ENCODE results near the gene SRGAP3.

DNA sequence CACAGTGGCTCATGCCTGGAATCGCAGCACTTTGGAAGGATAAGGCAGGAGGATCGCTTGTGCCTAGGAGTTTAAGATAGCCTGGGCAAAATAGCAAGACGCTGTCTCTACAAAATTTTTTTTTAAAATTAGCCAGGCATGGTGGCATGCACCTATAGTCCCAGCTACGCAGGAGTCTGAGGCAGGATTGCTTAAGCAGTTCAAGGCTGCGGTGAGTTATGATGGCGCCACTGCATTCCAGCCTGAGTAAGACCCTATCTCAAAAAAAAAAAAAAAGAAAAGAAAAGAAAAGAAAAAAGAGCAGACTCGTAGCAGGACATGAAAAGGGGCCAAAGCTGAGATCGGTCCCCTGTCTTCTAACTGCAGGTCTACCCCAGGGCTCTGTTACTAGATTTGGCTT is 18.9 kb downstream of the SRGAP3 start:
- TF ChIP-seq, protein P1, sequence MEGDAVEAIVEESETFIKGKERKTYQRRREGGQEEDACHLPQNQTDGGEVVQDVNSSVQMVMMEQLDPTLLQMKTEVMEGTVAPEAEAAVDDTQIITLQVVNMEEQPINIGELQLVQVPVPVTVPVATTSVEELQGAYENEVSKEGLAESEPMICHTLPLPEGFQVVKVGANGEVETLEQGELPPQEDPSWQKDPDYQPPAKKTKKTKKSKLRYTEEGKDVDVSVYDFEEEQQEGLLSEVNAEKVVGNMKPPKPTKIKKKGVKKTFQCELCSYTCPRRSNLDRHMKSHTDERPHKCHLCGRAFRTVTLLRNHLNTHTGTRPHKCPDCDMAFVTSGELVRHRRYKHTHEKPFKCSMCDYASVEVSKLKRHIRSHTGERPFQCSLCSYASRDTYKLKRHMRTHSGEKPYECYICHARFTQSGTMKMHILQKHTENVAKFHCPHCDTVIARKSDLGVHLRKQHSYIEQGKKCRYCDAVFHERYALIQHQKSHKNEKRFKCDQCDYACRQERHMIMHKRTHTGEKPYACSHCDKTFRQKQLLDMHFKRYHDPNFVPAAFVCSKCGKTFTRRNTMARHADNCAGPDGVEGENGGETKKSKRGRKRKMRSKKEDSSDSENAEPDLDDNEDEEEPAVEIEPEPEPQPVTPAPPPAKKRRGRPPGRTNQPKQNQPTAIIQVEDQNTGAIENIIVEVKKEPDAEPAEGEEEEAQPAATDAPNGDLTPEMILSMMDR (IDR thresholded peaks at IDR 0.05) = no peak
- no peak for TF ChIP-seq POLR2A (IDR thresholded peaks at IDR 0.05)

All from lower leg skin (tissue), 3 donors.